Neutrophil (primary cell): ENCODE measurements around the gene GYPC.

Experiments
- H3K27ac ChIP-seq: fragments of 200-600 bp; sonication (generic); 2 replicates; pipeline ENCODE4 v1.5.1; 2016; ENCODE audit warnings: mild to moderate bottlenecking, moderate library complexity
- H3K27me3 ChIP-seq: fragments of 200-600 bp; sonication (generic); 2 replicates; pipeline ENCODE4 v1.6.0; 2016; ENCODE audit warnings: mild to moderate bottlenecking
- H3K36me3 ChIP-seq: fragments of 200-600 bp; sonication (generic); 2 replicates; pipeline ENCODE4 v1.5.1; 2017
- H3K4me1 ChIP-seq, 2 experiments: fragments of 200-600 bp in 1 of 2; sonication (generic) in 1 of 2; 1 replicate in 1 of 2; 2 replicates in 1 of 2; pipeline versions ENCODE4 v1.5.1 to v1.6.1; 2013 to 2016; ENCODE audit warnings: low read depth in 1 of 2, low read length in 1 of 2, mild to moderate bottlenecking in 1 of 2, moderate library complexity in 1 of 2; ENCODE audit not compliant: control insufficient read depth in 1 of 2, insufficient read depth in 1 of 2
- H3K4me3 ChIP-seq, 2 experiments: fragments of 200-600 bp in 1 of 2; sonication (generic) in 1 of 2; 1 replicate in 1 of 2; 2 replicates in 1 of 2; pipeline ENCODE4 v1.5.1; 2013 to 2016; ENCODE audit warnings: low read depth in 1 of 2, low read length in 1 of 2, mild to moderate bottlenecking in 1 of 2, moderate library complexity in 1 of 2
- H3K9me3 ChIP-seq: fragments of 200-600 bp; sonication (generic); 2 replicates; pipeline ENCODE4 v1.5.1; 2016
- TF ChIP-seq, protein P1 (sequence below): fragments of 200-600 bp; sonication (generic); IDR thresholded peaks from 2 replicates; pipeline ENCODE4 v1.5.1; 2016; ENCODE audit warnings: antibody characterized with exemption

GYPC gene

DNA sequence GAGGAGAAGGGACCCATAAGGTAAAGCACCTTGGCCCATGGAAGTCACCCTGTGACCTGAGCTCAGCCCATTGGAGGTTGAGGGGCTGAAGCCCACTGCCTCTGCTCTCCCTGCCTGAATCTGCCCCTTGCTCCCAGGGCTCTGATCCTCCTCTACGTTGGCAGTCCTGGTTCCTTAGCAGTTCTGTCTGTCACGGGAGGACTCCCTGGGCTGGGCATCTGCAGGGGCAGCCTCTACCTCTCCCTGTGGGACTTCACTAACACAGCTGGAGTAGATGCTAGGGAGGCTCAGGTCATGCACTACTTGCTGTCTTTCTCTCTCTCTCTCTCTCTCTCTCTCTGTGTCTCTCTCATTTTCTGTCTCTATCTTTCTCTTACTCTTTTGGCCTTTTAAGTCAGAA, 8.7 kb downstream of the GYPC start:
- Histone ChIP-seq H3K36me3 (no peaks in the 10 kb centered on the region), H3K4me1 (peaks cover 50 to 58% of the 10 kb centered on the region in 2 experiments), H3K4me3 (no peak overlapping the region), H3K9me3 (no peaks in the 10 kb centered on the region), H3K27ac (peak overlapping the region; percentile 47), H3K27me3 (no peaks in the 10 kb centered on the region)
- TF ChIP-seq, protein P1, sequence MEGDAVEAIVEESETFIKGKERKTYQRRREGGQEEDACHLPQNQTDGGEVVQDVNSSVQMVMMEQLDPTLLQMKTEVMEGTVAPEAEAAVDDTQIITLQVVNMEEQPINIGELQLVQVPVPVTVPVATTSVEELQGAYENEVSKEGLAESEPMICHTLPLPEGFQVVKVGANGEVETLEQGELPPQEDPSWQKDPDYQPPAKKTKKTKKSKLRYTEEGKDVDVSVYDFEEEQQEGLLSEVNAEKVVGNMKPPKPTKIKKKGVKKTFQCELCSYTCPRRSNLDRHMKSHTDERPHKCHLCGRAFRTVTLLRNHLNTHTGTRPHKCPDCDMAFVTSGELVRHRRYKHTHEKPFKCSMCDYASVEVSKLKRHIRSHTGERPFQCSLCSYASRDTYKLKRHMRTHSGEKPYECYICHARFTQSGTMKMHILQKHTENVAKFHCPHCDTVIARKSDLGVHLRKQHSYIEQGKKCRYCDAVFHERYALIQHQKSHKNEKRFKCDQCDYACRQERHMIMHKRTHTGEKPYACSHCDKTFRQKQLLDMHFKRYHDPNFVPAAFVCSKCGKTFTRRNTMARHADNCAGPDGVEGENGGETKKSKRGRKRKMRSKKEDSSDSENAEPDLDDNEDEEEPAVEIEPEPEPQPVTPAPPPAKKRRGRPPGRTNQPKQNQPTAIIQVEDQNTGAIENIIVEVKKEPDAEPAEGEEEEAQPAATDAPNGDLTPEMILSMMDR, result no peak

DNA sequence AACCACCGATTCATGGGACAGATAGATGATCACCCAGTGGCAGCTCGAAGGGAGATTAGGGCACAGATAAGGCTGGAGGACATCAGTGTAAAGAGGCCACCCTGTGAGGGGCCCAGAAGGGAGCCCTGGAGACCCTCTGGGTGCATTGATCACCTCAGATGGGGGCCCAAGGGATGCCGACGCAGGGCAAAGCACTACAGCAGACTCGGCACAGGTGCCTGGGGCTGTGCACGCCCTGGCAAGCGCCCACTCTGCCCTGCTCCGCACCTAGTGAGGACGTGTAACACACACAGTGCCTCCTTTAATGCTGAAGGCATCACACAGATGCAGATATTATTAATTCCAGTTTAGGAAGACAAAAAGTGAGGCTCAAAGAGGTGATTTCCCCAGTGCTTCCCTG, 9.5 kb downstream of the GYPC start:
- Histone ChIP-seq H3K4me3 (no peak overlapping the region), H3K27me3 (no peaks in the 10 kb centered on the region), H3K27ac (peak overlapping the region; percentile 47), H3K36me3 (no peaks in the 10 kb centered on the region), H3K4me1 (peaks cover 41 to 50% of the 10 kb centered on the region in 2 experiments), H3K9me3 (no peaks in the 10 kb centered on the region)
- TF ChIP-seq, protein P1, result no peak

DNA sequence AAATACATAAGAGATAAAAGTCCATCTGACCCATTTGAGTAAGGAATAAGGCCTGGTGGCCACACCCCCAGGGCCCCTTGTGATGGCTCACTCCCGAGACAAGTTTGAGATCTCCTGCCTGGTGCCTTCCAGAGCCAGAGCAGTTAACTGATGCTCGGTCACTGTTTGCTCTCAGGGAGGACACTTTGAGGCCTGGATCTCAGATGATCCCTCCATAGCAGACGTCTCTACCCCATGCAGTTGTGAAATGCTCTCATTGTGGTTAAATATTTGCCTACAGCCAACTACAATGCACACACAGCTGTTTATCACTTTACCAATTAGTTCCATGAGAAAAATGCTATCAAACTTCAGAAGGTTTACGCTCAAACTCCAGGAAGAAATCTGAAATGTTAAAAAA, 12.3 kb downstream of the GYPC start:
- no peaks in the 10 kb centered on the region for H3K27me3 ChIP-seq
- H3K9me3 ChIP-seq, result no peaks in the 10 kb centered on the region
- H3K36me3 ChIP-seq, result no peaks in the 10 kb centered on the region
- TF ChIP-seq, protein P1, result no peak
- H3K27ac ChIP-seq, result no peak overlapping the region
- peaks cover 13 to 22% of the 10 kb centered on the region in 2 experiments for H3K4me1 ChIP-seq
- no peak overlapping the region for H3K4me3 ChIP-seq

DNA sequence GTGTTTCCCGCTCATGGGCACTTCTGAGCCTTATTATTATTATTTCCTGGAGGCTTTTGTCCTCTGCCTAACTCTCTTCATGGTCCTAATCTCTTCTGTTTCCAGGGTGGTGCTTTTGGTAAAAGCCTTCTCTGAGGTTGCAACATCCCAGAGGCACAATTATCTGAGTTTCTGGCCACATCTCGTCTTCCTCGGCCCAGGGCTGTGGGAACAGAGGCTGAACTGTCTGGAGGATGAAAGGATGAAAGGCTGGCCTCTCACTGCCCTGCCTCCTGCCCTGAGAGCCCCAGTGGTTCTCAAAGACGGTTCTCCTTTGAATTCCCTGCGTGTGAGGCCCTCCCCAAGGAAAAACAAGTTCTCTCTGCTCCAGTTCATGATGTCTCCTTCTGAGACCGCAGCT, 13.8 kb downstream of the GYPC start:
- TF ChIP-seq, protein P1, result no peak
- no peak overlapping the region for H3K4me3 ChIP-seq
- H3K9me3 ChIP-seq, result no peaks in the 10 kb centered on the region
- no peaks in the 10 kb centered on the region for H3K27me3 ChIP-seq
- H3K36me3 ChIP-seq, result no peaks in the 10 kb centered on the region
- peaks cover 3 to 11% of the 10 kb centered on the region in 2 experiments for H3K4me1 ChIP-seq
- H3K27ac ChIP-seq, result no peak overlapping the region

DNA sequence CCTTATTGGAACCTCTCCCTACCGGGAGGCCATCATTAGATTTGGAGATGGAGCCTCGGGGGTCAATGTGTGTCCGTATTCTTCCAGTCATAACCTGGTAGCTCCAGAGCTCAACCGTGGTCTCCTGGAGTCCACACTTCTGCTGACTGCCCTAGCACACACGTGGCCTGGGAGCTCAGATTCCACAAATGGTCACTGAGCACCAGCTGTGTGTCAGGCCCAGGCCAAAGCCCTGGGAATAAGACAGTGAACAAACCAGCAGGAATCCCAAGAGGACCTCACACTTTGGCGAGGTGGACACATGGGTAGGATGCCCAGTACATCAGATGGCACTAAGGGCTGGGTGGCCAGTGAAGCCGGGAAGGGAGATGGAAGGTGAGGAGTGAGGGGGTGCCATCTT, 15.5 kb downstream of the GYPC start:
- Histone ChIP-seq H3K4me3 (no peak overlapping the region), H3K9me3 (no peaks in the 10 kb centered on the region), H3K27ac (no peak overlapping the region), H3K27me3 (no peaks in the 10 kb centered on the region), H3K36me3 (no peaks in the 10 kb centered on the region), H3K4me1 (peaks cover 4 to 11% of the 10 kb centered on the region in 2 experiments)
- TF ChIP-seq, protein P1, result no peak
